Right lobe of liver (tissue), 6 donors: ENCODE measurements around the gene ASB16. TPM values are rescaled to one million over a fixed set of nuclear protein-coding genes. Genes with fewer than 3 reads are reported as not detected.

ENCODE experiments used
- ATAC-seq, 4 donors: fragments of 200-7000 bp; cut with Tn5 transposase; one replicate each; pipeline ENCODE4 v1.9.1; 2020; ENCODE audit warnings: mild to moderate bottlenecking in 4 of 4, moderate library complexity in 4 of 4
- DNase-seq, 3 donors: peaks; one replicate each; pipeline ENCODE4 v3.0.0-alpha.2; 2020
- H3K27ac ChIP-seq, 3 donors: fragments of 200-600 bp; one replicate each; pipeline ENCODE4 v1.8.0; 2022
- H3K27me3 ChIP-seq, 2 donors: fragments of 200-600 bp; one replicate each; pipeline ENCODE4 v1.8.0; 2022
- H3K36me3 ChIP-seq, 4 donors: fragments of 200-600 bp; sonication (generic) in 1 of 4; one replicate each; pipeline versions ENCODE4 v1.5.1 to v1.8.0; 2017 to 2022; ENCODE audit warnings: control low read depth in 1 of 4
- H3K4me1 ChIP-seq, 4 donors: fragments of 200-600 bp; sonication (generic) in 1 of 4; one replicate each; pipeline versions ENCODE4 v1.5.1 to v1.8.0; 2017 to 2022; ENCODE audit warnings: control low read depth in 1 of 4
- H3K4me3 ChIP-seq, 3 donors: fragments of 200-600 bp; one replicate each; pipeline ENCODE4 v1.8.0; 2022
- H3K9me3 ChIP-seq, 4 donors: fragments of 200-600 bp; sonication (generic) in 1 of 4; one replicate each; pipeline versions ENCODE4 v1.5.1 to v1.8.0; 2017 to 2022; ENCODE audit warnings: control low read depth in 1 of 4
- POLR2A ChIP-seq: fragments of 450-650 bp; IDR thresholded peaks from one replicate; pipeline ENCODE4 v1.6.1; 2017; ENCODE audit warnings: antibody characterized with exemption, mild to moderate bottlenecking
- WGBS: methylation state at CpG from one replicate; pipeline ENCODE4 v1.1.6; 2018; ENCODE audit warnings: low coverage, low lambda C conversion rate; ENCODE audit not compliant: insufficient coverage; ENCODE audit errors: missing lambda C conversion rate; 5-methylcytosine and 5-hydroxymethylcytosine counted together
- intact Hi-C, 2 donors: fragments of 100-400 bp; cut with DNase I; formaldehyde crosslinking; loops; one replicate each; pipeline versions ENCODE4 v1.11.2 to v1.14.1; 2022
- total RNA-seq, 6 experiments: library from RNA; depleted of rRNA in 2 of 6; stranded (reverse); fragments of >200 nt in 2 of 6; fragmentation: NEBNext Ultra II Directional in 3 of 6; extraction: Animal tissue kit (Norgen Biotek cat#: 25700) in 3 of 6; gene quantifications; one replicate each; pipeline versions ENCODE4 v1.1.0 to v1.2.4, GENCODE V29; 2016 to 2023
- TF ChIP-seq, protein P1 (sequence below), 4 donors: fragments of 200-600 bp in 3 of 4; fragments of 450-650 bp in 1 of 4; IDR thresholded peaks; one replicate each; pipeline versions ENCODE4 v1.5.1 to v1.8.0; 2016 to 2022; ENCODE audit warnings: antibody characterized with exemption in 4 of 4, mild to moderate bottlenecking in 2 of 4
- donor health status: DM: no; HTN: yes; CAD: no.
- donor health status: DM: no; HTN: no; CAD: no.
- donor health status: DM: no; HTN: no; CAD: no.
- donor health status: DM: no; HTN: yes; CAD: no.
- donor health status: DM: no; HTN: yes; CAD: no.

ASB16 gene
- total RNA-seq, 6 experiments from 2014 or later, result 1.5 TPM; not detected in 5

GRCh38 chr17:44122816-44123355 lies 47.6 kb upstream of the ASB16 start:
- ATAC-seq, result no peak
- H3K27me3 ChIP-seq, result no peaks in the 10 kb centered on the region
- no peak for DNase-seq
- intact Hi-C loops, result no loop called here
- H3K36me3 ChIP-seq, result no peaks in the 10 kb centered on the region
- H3K4me3 ChIP-seq, result peak overlapping the region; percentile 79 to 89 (median 82)
- WGBS, result 8% methylated on average over 8 of the region's 32 CpGs
- H3K27ac ChIP-seq, result peak overlapping the region; percentile 91 to 93 (median 92)
- TF ChIP-seq, protein P1, sequence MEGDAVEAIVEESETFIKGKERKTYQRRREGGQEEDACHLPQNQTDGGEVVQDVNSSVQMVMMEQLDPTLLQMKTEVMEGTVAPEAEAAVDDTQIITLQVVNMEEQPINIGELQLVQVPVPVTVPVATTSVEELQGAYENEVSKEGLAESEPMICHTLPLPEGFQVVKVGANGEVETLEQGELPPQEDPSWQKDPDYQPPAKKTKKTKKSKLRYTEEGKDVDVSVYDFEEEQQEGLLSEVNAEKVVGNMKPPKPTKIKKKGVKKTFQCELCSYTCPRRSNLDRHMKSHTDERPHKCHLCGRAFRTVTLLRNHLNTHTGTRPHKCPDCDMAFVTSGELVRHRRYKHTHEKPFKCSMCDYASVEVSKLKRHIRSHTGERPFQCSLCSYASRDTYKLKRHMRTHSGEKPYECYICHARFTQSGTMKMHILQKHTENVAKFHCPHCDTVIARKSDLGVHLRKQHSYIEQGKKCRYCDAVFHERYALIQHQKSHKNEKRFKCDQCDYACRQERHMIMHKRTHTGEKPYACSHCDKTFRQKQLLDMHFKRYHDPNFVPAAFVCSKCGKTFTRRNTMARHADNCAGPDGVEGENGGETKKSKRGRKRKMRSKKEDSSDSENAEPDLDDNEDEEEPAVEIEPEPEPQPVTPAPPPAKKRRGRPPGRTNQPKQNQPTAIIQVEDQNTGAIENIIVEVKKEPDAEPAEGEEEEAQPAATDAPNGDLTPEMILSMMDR (IDR thresholded peaks at IDR 0.05), result no peak
- no peak for TF ChIP-seq POLR2A
- peaks cover 0 to 7% (median 0%) of the 10 kb centered on the region in 4 donors for H3K4me1 ChIP-seq
- no peaks in the 10 kb centered on the region for H3K9me3 ChIP-seq

DNA sequence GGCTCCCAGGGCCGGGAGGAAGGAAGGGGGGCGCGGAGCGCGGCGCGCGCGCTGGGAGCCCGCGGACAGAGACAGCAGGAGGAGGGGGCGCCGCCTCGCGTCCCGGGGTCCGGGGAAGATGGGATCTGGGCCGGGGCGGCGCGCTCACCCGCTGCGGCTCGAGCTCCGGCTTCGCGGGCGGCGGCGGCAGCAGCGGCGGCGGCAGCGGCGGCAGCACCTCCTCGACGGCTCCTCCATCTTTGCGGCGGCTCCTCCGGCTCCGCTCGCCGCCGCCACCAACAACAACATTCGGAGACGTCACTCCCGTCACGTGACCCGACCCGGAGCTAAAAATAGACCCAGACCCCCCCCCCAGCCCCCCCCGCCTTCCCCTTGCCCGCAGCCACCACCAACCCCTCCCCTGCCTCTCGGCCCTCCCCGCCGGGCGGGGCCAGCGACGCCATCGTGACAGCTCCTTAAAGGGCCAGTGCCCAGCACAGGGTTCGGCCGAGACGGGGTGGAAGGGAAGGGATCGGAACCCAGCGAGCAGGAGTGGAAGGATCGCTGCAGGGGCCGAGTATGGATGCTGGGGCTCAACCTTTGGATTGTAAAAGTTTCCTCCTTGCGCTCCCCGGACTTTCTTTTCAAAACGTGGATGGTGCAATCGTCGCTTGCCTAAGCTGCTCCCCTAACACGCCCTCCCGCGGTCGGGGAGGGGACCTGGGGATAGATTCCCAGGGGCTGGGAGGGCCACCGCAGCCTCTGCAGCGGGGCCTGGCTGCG lies 47.0 kb upstream of the ASB16 start, which contains the start of gene HDAC5:
HDAC5 (minus strand) TSS at position 286 of the 762 bp plus-strand sequence. CDS start 6,126 bp downstream, outside the sequence.
- DNase-seq (peak; percentile 96 to 98 (median 97)), ATAC-seq (peak; percentile 98)
- H3K27me3 ChIP-seq, result no peaks in the 10 kb centered on the region
- peak within 1 kb of the TSS; percentile 91 to 93 (median 92) for H3K27ac ChIP-seq
- peak within 1 kb of the TSS; percentile 79 to 89 (median 82) for H3K4me3 ChIP-seq
- intact Hi-C loops, result no loop called here
- no CpG with 5 or more reads among the region's 78 CpGs for WGBS
- no peaks in the 10 kb centered on the region for H3K36me3 ChIP-seq
- peaks cover 0 to 7% (median 0%) of the 10 kb centered on the region in 4 donors for H3K4me1 ChIP-seq
- TF ChIP-seq, protein P1 (IDR thresholded peaks at IDR 0.05), result peak; percentile 55 to 69 (median 64)
- TF ChIP-seq POLR2A, result peak; percentile 32
- H3K9me3 ChIP-seq, result no peaks in the 10 kb centered on the region

GRCh38 chr17:44124118-44124438 lies 46.4 kb upstream of the ASB16 start:
- peak in 1 of 4 donors; percentile 18 for ATAC-seq
- Histone ChIP-seq H3K4me3 (peak overlapping the region; percentile 79 to 89 (median 82)), H3K4me1 (peaks cover 0 to 7% (median 0%) of the 10 kb centered on the region in 4 donors), H3K27me3 (no peaks in the 10 kb centered on the region), H3K36me3 (no peaks in the 10 kb centered on the region), H3K27ac (peak overlapping the region; percentile 91 to 93 (median 92)), H3K9me3 (no peaks in the 10 kb centered on the region)
- 0% methylated on average over 6 of the region's 8 CpGs for WGBS
- no peak for DNase-seq
- TF ChIP-seq, protein P1 (IDR thresholded peaks at IDR 0.05), result no peak
- peak; percentile 13 for TF ChIP-seq POLR2A
- intact Hi-C loops, result no loop called here

- Histone ChIP-seq H3K4me1 (no peaks in the 10 kb centered on the region), H3K27me3 (no peaks in the 10 kb centered on the region), H3K9me3 (no peaks in the 10 kb centered on the region), H3K4me3 (no peak overlapping the region), H3K27ac (no peak overlapping the region), H3K36me3 (no peaks in the 10 kb centered on the region)
- intact Hi-C loops, result no loop called here
- ATAC-seq, result no peak
- DNase-seq, result no peak
- WGBS, result 78% methylated on average over 7 of the region's 7 CpGs
- TF ChIP-seq, protein P1 (IDR thresholded peaks at IDR 0.05), result no peak
- no peak for TF ChIP-seq POLR2A
These were observed 42.1 kb upstream of the ASB16 start for GRCh38 chr17:44128383-44128782.
